B cell (primary cell): ENCODE measurements around the gene PRKCH. TPM values are rescaled to one million over a fixed set of nuclear protein-coding genes. Genes with fewer than 3 reads are reported as not detected.

Experiments used
- ATAC-seq: fragments of 200-7000 bp; cut with Tn5 transposase; one replicate; pipeline ENCODE4 v1.10.0; 2021; ENCODE audit warnings: low read depth, mild to moderate bottlenecking, moderate number of reproducible peaks, moderate library complexity
- CTCF ChIA-PET: fragments of 350-600 bp; sonication (Branson Sonifier 250); formaldehyde crosslinking; loops from one replicate; lab custom pipeline; 2021; ENCODE audit warnings: antibody characterized with exemption, inconsistent platforms; lab: Charles Lee
- POLR2A ChIA-PET: fragments of 350-600 bp; sonication (Branson Sonifier 250); formaldehyde crosslinking; loops from one replicate; lab custom pipeline; 2021; ENCODE audit warnings: antibody characterized with exemption; lab: Charles Lee
- DNase-seq: peaks from one replicate; pipeline ENCODE4 v3.0.0; 2013
- H2AFZ ChIP-seq: 2 replicates; pipeline ENCODE4 v1.6.1; 2012; ENCODE audit warnings: mild to moderate bottlenecking, low read depth, low read length; ENCODE audit not compliant: insufficient read depth, poor library complexity, severe bottlenecking
- H3K27ac ChIP-seq, 2 donors: 1 replicate in 1 of 2; 2 replicates in 1 of 2; pipeline ENCODE4 v1.5.1; 2012 to 2013; ENCODE audit warnings: low read length in 2 of 2, mild to moderate bottlenecking in 2 of 2, moderate library complexity in 1 of 2
- H3K27me3 ChIP-seq, 4 experiments: fragments of 200-600 bp in 1 of 4; sonication (generic) in 1 of 4; replicated peaks in 1 of 4; 1 replicate in 2 of 4; 2 replicates in 2 of 4; pipeline versions ENCODE4 v1.6.1 to v1.7.0; 2013 to 2016; ENCODE audit warnings: low read length in 3 of 4, mild to moderate bottlenecking in 2 of 4, mixed read lengths in 1 of 4, moderate library complexity in 1 of 4; ENCODE audit not compliant: insufficient read depth in 4 of 4, control insufficient read depth in 3 of 4; ENCODE audit errors: control extremely low read depth in 1 of 4
- H3K36me3 ChIP-seq, 2 experiments: replicated peaks in 1 of 2; 1 replicate in 1 of 2; 2 replicates in 1 of 2; pipeline versions ENCODE4 v1.6.1 to v1.7.1; 2013; ENCODE audit warnings: low read length in 1 of 2; ENCODE audit not compliant: insufficient read depth in 2 of 2, control insufficient read depth in 1 of 2; ENCODE audit errors: control extremely low read depth in 1 of 2, extremely low read depth in 1 of 2
- H3K4me1 ChIP-seq, 2 donors: fragments of 200-600 bp in 1 of 2; sonication (generic) in 1 of 2; 1 replicate in 1 of 2; 2 replicates in 1 of 2; pipeline versions ENCODE4 v1.5.1 to v1.6.1; 2013 to 2017; ENCODE audit warnings: low read length in 2 of 2; ENCODE audit not compliant: control insufficient read depth in 2 of 2, insufficient read depth in 2 of 2
- H3K4me2 ChIP-seq: replicated peaks from 2 replicates; pipeline ENCODE3; 2012; ENCODE audit warnings: mild to moderate bottlenecking, low read depth, low read length; ENCODE audit not compliant: poor library complexity, severe bottlenecking
- H3K4me3 ChIP-seq, 5 experiments: fragments of 200-600 bp in 1 of 5; sonication (generic) in 1 of 5; 1 replicate in 3 of 5; 2 replicates in 2 of 5; pipeline versions ENCODE4 v1.5.1 to v1.7.0; 2011 to 2016; ENCODE audit warnings: low read length in 4 of 5, mild to moderate bottlenecking in 4 of 5, low read depth in 2 of 5, control low read depth in 1 of 5, moderate library complexity in 1 of 5; ENCODE audit not compliant: insufficient read depth in 1 of 5; ENCODE audit errors: control extremely low read depth in 1 of 5, extremely low read depth in 1 of 5
- H3K79me2 ChIP-seq: fragments of 200-600 bp; sonication (generic); one replicate; pipeline ENCODE4 v1.6.0; 2016; ENCODE audit warnings: low read length; ENCODE audit not compliant: control insufficient read depth, insufficient read depth
- H3K9ac ChIP-seq: fragments of 200-600 bp; sonication (generic); 2 replicates; pipeline ENCODE4 v1.6.1; 2017; ENCODE audit warnings: mild to moderate bottlenecking, low read length, moderate library complexity
- H3K9me3 ChIP-seq, 3 donors: one replicate each; pipeline versions ENCODE4 v1.6.1 to v1.7.1; 2013; ENCODE audit warnings: low read length in 2 of 3; ENCODE audit not compliant: control insufficient read depth in 2 of 3, insufficient read depth in 1 of 3; ENCODE audit errors: control extremely low read depth in 1 of 3
- H4K20me1 ChIP-seq: 2 replicates; pipeline ENCODE4 v1.6.0; 2012; ENCODE audit warnings: mild to moderate bottlenecking, low read length; ENCODE audit not compliant: insufficient read depth, control insufficient read depth, poor library complexity, severe bottlenecking
- H3K27ac Mint-ChIP-seq: one replicate; pipeline ENCODE4 v1.8.0; 2021; ENCODE audit warnings: mixed read lengths
- H3K27me3 Mint-ChIP-seq: one replicate; pipeline ENCODE4 v1.8.0; 2021; ENCODE audit warnings: mixed read lengths
- H3K4me1 Mint-ChIP-seq: one replicate; pipeline ENCODE4 v1.8.0; 2021; ENCODE audit warnings: mixed read lengths
- H3K4me3 Mint-ChIP-seq: one replicate; pipeline ENCODE4 v1.8.0; 2021; ENCODE audit warnings: mixed read lengths
- H3K9me3 Mint-ChIP-seq: one replicate; pipeline ENCODE4 v1.8.0; 2022; ENCODE audit warnings: mixed read lengths; ENCODE audit not compliant: insufficient read depth
- CTCF ChIP-seq: fragments of 200-600 bp; IDR thresholded peaks from one replicate; pipeline ENCODE4 v1.8.0; 2022; ENCODE audit warnings: antibody characterized with exemption, mild to moderate bottlenecking
- EZH2 ChIP-seq: IDR thresholded peaks from 2 replicates; pipeline ENCODE4 v1.6.1; 2012; ENCODE audit warnings: borderline replicate concordance, low read depth, mild to moderate bottlenecking, moderate library complexity, low read length; ENCODE audit not compliant: insufficient read depth, poor library complexity, severe bottlenecking
- WGBS: methylation state at CpG from one replicate; pipeline ENCODE4 v1.1.5; 2013; ENCODE audit warnings: missing lambda C conversion rate; ENCODE audit not compliant: insufficient coverage; 5-methylcytosine and 5-hydroxymethylcytosine counted together
- intact Hi-C: fragments of 100-400 bp; cut with micrococcal nuclease; formaldehyde crosslinking; loops from one replicate; pipeline ENCODE4 v1.10.0; 2022
- polyA plus RNA-seq: library from polyadenylated mRNA; depleted of rRNA; stranded (reverse); fragments of >200 nt; gene quantifications from 2 replicates; pipeline ENCODE4 v1.2.3, GENCODE V29; 2012
- total RNA-seq, 2 donors: library from RNA; stranded (reverse); fragments of 120-200 nt in 1 of 2; gene quantifications; 1 replicate in 1 of 2; 2 replicates in 1 of 2; pipeline versions ENCODE4 v1.2.3 to v1.2.4, GENCODE V29; 2013 to 2022

The PRKCH gene
- total and polyA plus RNA-seq, 2 donors (not counting 1 experiment from before 2014, with no cell fraction given) = 2.0 to 5.0 TPM

GRCh38 chr14:61277784-61278183, 43.6 kb upstream of the PRKCH start:
- Mint-ChIP-seq H3K27ac (no peak overlapping the region), H3K4me1 (peaks cover 13% of the 10 kb centered on the region), H3K9me3 (no peaks in the 10 kb centered on the region), H3K4me3 (no peak overlapping the region), H3K27me3 (peaks cover 66% of the 10 kb centered on the region)
- Histone ChIP-seq H4K20me1 (no peaks in the 10 kb centered on the region), H3K79me2 (no peaks in the 10 kb centered on the region), H3K9ac (no peak overlapping the region), H3K4me1 (peaks cover 10 to 18% of the 10 kb centered on the region in 2 donors), H3K36me3 (no peaks in the 10 kb centered on the region), H3K27me3 (peaks cover 0 to 33% (median 19%) of the 10 kb centered on the region in 4 experiments), H3K4me2 (no peak overlapping the region), H3K9me3 (peaks cover 0 to 4% (median 1%) of the 10 kb centered on the region in 3 donors), H3K27ac (no peak overlapping the region), H3K4me3 (no peak overlapping the region), H2AFZ (no peak overlapping the region)
- ATAC-seq (no peak), DNase-seq (no peak)
- intact Hi-C loops = no loop called here
- TF ChIP-seq CTCF (no peak), EZH2 (no peak)
- ChIA-PET POLR2A (no interaction called here), CTCF (interaction anchor here (0.9 to 1.5 kb wide), 2 partner anchors 13 to 23 kb away, joined by 3 to 4 read pairs; no protein-coding TSS in a partner anchor)
- WGBS = no CpG with 5 or more reads among the region's 4 CpGs

- CTCF ChIA-PET = interaction anchor here (1.1 kb wide), 1 partner anchor 654 kb away, joined by 3 read pairs; no protein-coding TSS in a partner anchor
These were observed 42.3 kb upstream of the PRKCH start for GRCh38 chr14:61279082-61279481.

More at GRCh38 chr14:61279082-61279481, 42.3 kb upstream of the PRKCH start:
- intact Hi-C loops = no loop called here
- Histone ChIP-seq H3K27me3 (peaks cover 0 to 30% (median 19%) of the 10 kb centered on the region in 4 experiments), H4K20me1 (no peaks in the 10 kb centered on the region), H3K4me3 (no peak overlapping the region), H3K79me2 (no peaks in the 10 kb centered on the region), H3K9me3 (peaks cover 0 to 4% (median 0%) of the 10 kb centered on the region in 3 donors), H3K9ac (no peak overlapping the region), H3K36me3 (no peaks in the 10 kb centered on the region), H3K4me2 (no peak overlapping the region), H2AFZ (no peak overlapping the region), H3K4me1 (peaks cover 10 to 18% of the 10 kb centered on the region in 2 donors), H3K27ac (no peak overlapping the region)
- H3K4me1 Mint-ChIP-seq = peaks cover 13% of the 10 kb centered on the region
- peaks cover 67% of the 10 kb centered on the region for H3K27me3 Mint-ChIP-seq
- ATAC-seq (no peak), DNase-seq (no peak)
- no peak for TF ChIP-seq CTCF
- no peak for TF ChIP-seq EZH2
- no peaks in the 10 kb centered on the region for H3K9me3 Mint-ChIP-seq
- 63% methylated on average over 5 of the region's 5 CpGs for WGBS
- H3K4me3 Mint-ChIP-seq = no peak overlapping the region
- H3K27ac Mint-ChIP-seq = no peak overlapping the region
- POLR2A ChIA-PET = no interaction called here
